ENCODE data around the gene HERC4. TPM values are rescaled to one million over a fixed set of nuclear protein-coding genes. Genes with fewer than 3 reads are reported as not detected.

The HERC4 gene
- polyA plus RNA-seq, 4 donors, result 13.5 to 40.5 (median 30.7) TPM

- FAIRE-seq, result no peak
Observed at GRCh38 chr10:67925449-67926005, 149.6 kb downstream of the HERC4 start.

DNA sequence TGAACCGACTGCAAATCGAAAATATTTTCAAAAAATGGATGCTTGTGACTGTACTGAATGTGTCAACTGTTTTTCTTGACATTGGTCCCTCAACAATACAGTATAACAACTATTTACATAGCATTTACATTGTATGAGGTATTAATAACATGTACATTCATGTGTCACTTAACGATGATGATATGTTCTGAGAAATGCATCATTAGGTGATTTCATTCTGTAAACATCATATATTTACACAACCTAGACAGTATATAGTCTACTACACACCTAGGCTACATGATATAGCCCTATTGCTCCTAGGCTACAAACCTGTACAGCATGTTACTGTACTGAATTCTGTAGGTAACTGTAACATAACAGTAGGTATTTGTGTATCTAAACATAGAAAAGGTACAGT is 150.9 kb downstream of the HERC4 start:
- Histone ChIP-seq H3K27ac (ENCODE audit: low read depth in 1 of 3, low read length in 2 of 3) (no peak overlapping the region), H3K9me3 (ENCODE audit: control insufficient read depth in 2 of 2, insufficient read depth in 1 of 2, low read depth in 1 of 2, low read length in 1 of 2) (no peaks in the 10 kb centered on the region), H3K4me1 (ENCODE audit: control insufficient read depth in 3 of 3, insufficient read depth in 2 of 3, low read depth in 1 of 3, low read length in 2 of 3) (no peaks in the 10 kb centered on the region), H3K27me3 (ENCODE audit: control insufficient read depth in 3 of 3, insufficient read depth in 3 of 3, low read length in 3 of 3) (no peaks in the 10 kb centered on the region), H3K4me3 (ENCODE audit: low read depth in 1 of 3, low read length in 3 of 3) (no peak overlapping the region), H3K36me3 (ENCODE audit: control insufficient read depth in 3 of 3, insufficient read depth in 2 of 3, low read depth in 1 of 3, low read length in 3 of 3) (peaks cover 6 to 9% (median 8%) of the 10 kb centered on the region in 3 donors)
- 91 to 95% (median 92%) methylated on average over 3 of the region's 3 CpGs for WGBS, 3 donors
- DNase-seq, result no peak
- no peak for FAIRE-seq

More at GRCh38 chr10:67925449-67926005, 149.6 kb downstream of the HERC4 start:
- Histone ChIP-seq H3K9me3 (ENCODE audit: control insufficient read depth in 2 of 2, insufficient read depth in 1 of 2, low read depth in 1 of 2, low read length in 1 of 2) (no peaks in the 10 kb centered on the region), H3K4me3 (ENCODE audit: low read depth in 1 of 3, low read length in 3 of 3) (no peak overlapping the region), H3K36me3 (ENCODE audit: control insufficient read depth in 3 of 3, insufficient read depth in 2 of 3, low read depth in 1 of 3, low read length in 3 of 3) (peaks cover 5 to 13% (median 6%) of the 10 kb centered on the region in 3 donors), H3K4me1 (ENCODE audit: control insufficient read depth in 3 of 3, insufficient read depth in 2 of 3, low read depth in 1 of 3, low read length in 2 of 3) (no peaks in the 10 kb centered on the region), H3K27me3 (ENCODE audit: control insufficient read depth in 3 of 3, insufficient read depth in 3 of 3, low read length in 3 of 3) (no peaks in the 10 kb centered on the region), H3K27ac (ENCODE audit: low read depth in 1 of 3, low read length in 2 of 3) (no peak overlapping the region)
- DNase-seq, result no peak
- 88 to 100% (median 93%) methylated on average over 1 of the region's 1 CpG for WGBS, 3 donors

- H3K27me3 ChIP-seq (ENCODE audit: control insufficient read depth in 3 of 3, insufficient read depth in 3 of 3, low read length in 3 of 3), result no peaks in the 10 kb centered on the region
- 95 to 97% (median 96%) methylated on average over 5 of the region's 5 CpGs for WGBS, 3 donors
Observed at GRCh38 chr10:67923551-67923950, 151.5 kb downstream of the HERC4 start.

GRCh38 chr10:67921065-67921464 is 154.0 kb downstream of the HERC4 start:
- DNase-seq, result no peak
- no peak overlapping the region for H3K27ac ChIP-seq (ENCODE audit: low read depth in 1 of 3, low read length in 2 of 3)
- no peak overlapping the region for H3K4me3 ChIP-seq (ENCODE audit: low read depth in 1 of 3, low read length in 3 of 3)
- no peak for FAIRE-seq
- no peaks in the 10 kb centered on the region for H3K27me3 ChIP-seq (ENCODE audit: control insufficient read depth in 3 of 3, insufficient read depth in 3 of 3, low read length in 3 of 3)
- peaks cover 5 to 6% (median 6%) of the 10 kb centered on the region in 3 donors for H3K36me3 ChIP-seq (ENCODE audit: control insufficient read depth in 3 of 3, insufficient read depth in 2 of 3, low read depth in 1 of 3, low read length in 3 of 3)
- 97 to 100% (median 98%) methylated on average over 1 of the region's 1 CpG for WGBS, 3 donors
- H3K4me1 ChIP-seq (ENCODE audit: control insufficient read depth in 3 of 3, insufficient read depth in 2 of 3, low read depth in 1 of 3, low read length in 2 of 3), result no peaks in the 10 kb centered on the region
- H3K9me3 ChIP-seq (ENCODE audit: control insufficient read depth in 2 of 2, insufficient read depth in 1 of 2, low read depth in 1 of 2, low read length in 1 of 2), result no peaks in the 10 kb centered on the region

More at GRCh38 chr10:67923551-67923950, 151.5 kb downstream of the HERC4 start:
- Histone ChIP-seq H3K36me3 (ENCODE audit: control insufficient read depth in 3 of 3, insufficient read depth in 2 of 3, low read depth in 1 of 3, low read length in 3 of 3) (peaks cover 6 to 8% (median 8%) of the 10 kb centered on the region in 3 donors), H3K9me3 (ENCODE audit: control insufficient read depth in 2 of 2, insufficient read depth in 1 of 2, low read depth in 1 of 2, low read length in 1 of 2) (no peaks in the 10 kb centered on the region), H3K4me1 (ENCODE audit: control insufficient read depth in 3 of 3, insufficient read depth in 2 of 3, low read depth in 1 of 3, low read length in 2 of 3) (no peaks in the 10 kb centered on the region), H3K4me3 (ENCODE audit: low read depth in 1 of 3, low read length in 3 of 3) (no peak overlapping the region), H3K27ac (ENCODE audit: low read depth in 1 of 3, low read length in 2 of 3) (no peak overlapping the region)
- FAIRE-seq (no peak), DNase-seq (no peak)

- no peak overlapping the region for H3K27ac ChIP-seq (ENCODE audit: low read depth in 1 of 3, low read length in 2 of 3)
- H3K27me3 ChIP-seq (ENCODE audit: control insufficient read depth in 3 of 3, insufficient read depth in 3 of 3, low read length in 3 of 3), result no peaks in the 10 kb centered on the region
- no peaks in the 10 kb centered on the region for H3K9me3 ChIP-seq (ENCODE audit: control insufficient read depth in 2 of 2, insufficient read depth in 1 of 2, low read depth in 1 of 2, low read length in 1 of 2)
- DNase-seq (no peak), FAIRE-seq (no peak)
- WGBS, 3 donors, result 67 to 79% (median 74%) methylated on average over 1 of the region's 1 CpG
- peaks cover 3 to 10% (median 10%) of the 10 kb centered on the region in 3 donors for H3K36me3 ChIP-seq (ENCODE audit: control insufficient read depth in 3 of 3, insufficient read depth in 2 of 3, low read depth in 1 of 3, low read length in 3 of 3)
- no peaks in the 10 kb centered on the region for H3K4me1 ChIP-seq (ENCODE audit: control insufficient read depth in 3 of 3, insufficient read depth in 2 of 3, low read depth in 1 of 3, low read length in 2 of 3)
- H3K4me3 ChIP-seq (ENCODE audit: low read depth in 1 of 3, low read length in 3 of 3), result no peak overlapping the region
Observed at GRCh38 chr10:67917679-67918078, 157.4 kb downstream of the HERC4 start.

DNA sequence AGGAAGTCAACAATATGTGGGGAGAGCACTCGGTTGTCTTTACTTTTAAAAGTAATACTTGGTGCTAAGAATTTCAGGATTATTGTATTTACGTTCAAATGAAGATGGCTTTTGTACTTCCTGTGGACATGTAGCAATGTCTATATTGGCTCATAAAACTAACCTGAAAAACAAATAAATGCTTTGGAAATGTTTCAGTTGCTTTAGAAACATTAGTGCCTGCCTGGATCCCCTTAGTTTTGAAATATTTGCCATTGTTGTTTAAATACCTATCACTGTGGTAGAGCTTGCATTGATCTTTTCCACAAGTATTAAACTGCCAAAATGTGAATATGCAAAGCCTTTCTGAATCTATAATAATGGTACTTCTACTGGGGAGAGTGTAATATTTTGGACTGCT is 157.9 kb downstream of the HERC4 start:
- no peaks in the 10 kb centered on the region for H3K4me1 ChIP-seq (ENCODE audit: control insufficient read depth in 3 of 3, insufficient read depth in 2 of 3, low read depth in 1 of 3, low read length in 2 of 3)
- no peaks in the 10 kb centered on the region for H3K27me3 ChIP-seq (ENCODE audit: control insufficient read depth in 3 of 3, insufficient read depth in 3 of 3, low read length in 3 of 3)
- no peak for DNase-seq
- H3K27ac ChIP-seq (ENCODE audit: low read depth in 1 of 3, low read length in 2 of 3), result no peak overlapping the region
- FAIRE-seq, result no peak
- H3K36me3 ChIP-seq (ENCODE audit: control insufficient read depth in 3 of 3, insufficient read depth in 2 of 3, low read depth in 1 of 3, low read length in 3 of 3), result peaks cover 3 to 10% (median 10%) of the 10 kb centered on the region in 3 donors
- H3K9me3 ChIP-seq (ENCODE audit: control insufficient read depth in 2 of 2, insufficient read depth in 1 of 2, low read depth in 1 of 2, low read length in 1 of 2), result no peaks in the 10 kb centered on the region
- H3K4me3 ChIP-seq (ENCODE audit: low read depth in 1 of 3, low read length in 3 of 3), result no peak overlapping the region
- WGBS, 3 donors, result 78 to 90% (median 83%) methylated on average over 2 of the region's 2 CpGs

GRCh38 chr10:67914777-67915340 is 160.2 kb downstream of the HERC4 start:
- 96 to 98% (median 98%) methylated on average over 8 of the region's 8 CpGs for WGBS, 3 donors
- no peak for FAIRE-seq
- no peak overlapping the region for H3K4me3 ChIP-seq (ENCODE audit: low read depth in 1 of 3, low read length in 3 of 3)

DNA sequence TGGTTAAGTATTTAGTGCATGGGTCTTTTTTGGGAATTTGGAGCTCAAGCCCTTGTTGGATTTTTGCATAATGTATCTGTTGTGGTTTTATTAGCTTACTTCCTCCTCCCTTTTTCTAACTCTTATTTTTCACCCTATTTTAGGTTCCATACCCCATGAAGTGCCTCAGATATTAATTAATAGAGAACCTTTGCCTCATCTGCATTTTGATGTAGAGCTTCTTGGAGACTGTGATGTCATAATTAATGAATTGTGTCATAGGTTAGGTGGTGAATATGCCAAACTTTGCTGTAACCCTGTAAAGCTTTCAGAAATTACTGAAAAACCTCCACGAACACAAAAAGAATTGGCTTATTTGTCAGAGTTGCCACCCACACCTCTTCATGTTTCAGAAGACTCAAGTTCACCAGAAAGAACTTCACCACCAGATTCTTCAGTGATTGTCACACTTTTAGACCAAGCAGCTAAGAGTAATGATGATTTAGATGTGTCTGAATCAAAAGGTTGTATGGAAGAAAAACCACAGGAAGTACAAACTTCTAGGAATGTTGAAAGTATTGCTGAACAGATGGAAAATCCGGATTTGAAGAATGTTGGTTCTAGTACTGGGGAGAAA is 162.6 kb downstream of the HERC4 start:
- Histone ChIP-seq H3K9me3 (ENCODE audit: control insufficient read depth in 2 of 2, insufficient read depth in 1 of 2, low read depth in 1 of 2, low read length in 1 of 2) (no peaks in the 10 kb centered on the region), H3K27me3 (ENCODE audit: control insufficient read depth in 3 of 3, insufficient read depth in 3 of 3, low read length in 3 of 3) (no peaks in the 10 kb centered on the region), H3K27ac (ENCODE audit: low read depth in 1 of 3, low read length in 2 of 3) (no peak overlapping the region), H3K4me1 (ENCODE audit: control insufficient read depth in 3 of 3, insufficient read depth in 2 of 3, low read depth in 1 of 3, low read length in 2 of 3) (no peaks in the 10 kb centered on the region), H3K36me3 (ENCODE audit: control insufficient read depth in 3 of 3, insufficient read depth in 2 of 3, low read depth in 1 of 3, low read length in 3 of 3) (peaks cover 5 to 26% (median 13%) of the 10 kb centered on the region in 3 donors), H3K4me3 (ENCODE audit: low read depth in 1 of 3, low read length in 3 of 3) (no peak overlapping the region)
- no peak for DNase-seq
- 81 to 92% (median 84%) methylated on average over 2 of the region's 2 CpGs for WGBS, 3 donors
- FAIRE-seq, result no peak

More at GRCh38 chr10:67914777-67915340, 160.2 kb downstream of the HERC4 start:
- H3K27ac ChIP-seq (ENCODE audit: low read depth in 1 of 3, low read length in 2 of 3), result no peak overlapping the region
- H3K9me3 ChIP-seq (ENCODE audit: control insufficient read depth in 2 of 2, insufficient read depth in 1 of 2, low read depth in 1 of 2, low read length in 1 of 2), result no peaks in the 10 kb centered on the region
- no peaks in the 10 kb centered on the region for H3K27me3 ChIP-seq (ENCODE audit: control insufficient read depth in 3 of 3, insufficient read depth in 3 of 3, low read length in 3 of 3)
- peaks cover 3 to 17% (median 10%) of the 10 kb centered on the region in 3 donors for H3K36me3 ChIP-seq (ENCODE audit: control insufficient read depth in 3 of 3, insufficient read depth in 2 of 3, low read depth in 1 of 3, low read length in 3 of 3)
- DNase-seq, result no peak
- H3K4me1 ChIP-seq (ENCODE audit: control insufficient read depth in 3 of 3, insufficient read depth in 2 of 3, low read depth in 1 of 3, low read length in 2 of 3), result no peaks in the 10 kb centered on the region
